Karpas-422 (cell line): ENCODE results near the gene CHST8. TPM values are rescaled to one million over a fixed set of nuclear protein-coding genes. Genes with fewer than 3 reads are reported as not detected.

ENCODE experiments used
- DNase-seq: peaks from one replicate; pipeline ENCODE4 v3.0.0-alpha.2; 2015
- H2AFZ ChIP-seq: fragments of 200-600 bp; sonication (generic); 2 replicates; pipeline ENCODE4 v1.6.1; 2014; ENCODE audit warnings: antibody characterized with exemption, low read length, mixed read lengths
- H3K27ac ChIP-seq: fragments of 200-600 bp; sonication (generic); 2 replicates; pipeline ENCODE4 v1.5.1; 2014; ENCODE audit warnings: mild to moderate bottlenecking, low read length, moderate library complexity
- H3K27me3 ChIP-seq: fragments of 200-600 bp; sonication (generic); 2 replicates; pipeline ENCODE4 v1.6.1; 2014; ENCODE audit warnings: low read length, mixed read lengths
- H3K36me3 ChIP-seq: fragments of 200-600 bp; sonication (generic); 2 replicates; pipeline ENCODE4 v1.6.1; 2014; ENCODE audit warnings: low read length, mixed read lengths; ENCODE audit not compliant: insufficient read depth
- H3K4me1 ChIP-seq: fragments of 200-600 bp; sonication (generic); 2 replicates; pipeline ENCODE4 v1.6.1; 2014; ENCODE audit warnings: mild to moderate bottlenecking, low read length, mixed read lengths
- H3K4me2 ChIP-seq: fragments of 200-600 bp; sonication (generic); 2 replicates; pipeline ENCODE4 v1.6.1; 2014; ENCODE audit warnings: low read length, low read depth, mild to moderate bottlenecking; ENCODE audit not compliant: poor library complexity, severe bottlenecking
- H3K4me3 ChIP-seq: fragments of 200-600 bp; sonication (generic); 2 replicates; pipeline ENCODE4 v1.5.1; 2014; ENCODE audit warnings: mild to moderate bottlenecking, antibody characterized with exemption, low read length, mixed read lengths
- H3K79me2 ChIP-seq: fragments of 200-600 bp; sonication (generic); 2 replicates; pipeline ENCODE4 v1.6.1; 2014; ENCODE audit warnings: mild to moderate bottlenecking, low read length, mixed read lengths
- H3K9ac ChIP-seq: fragments of 200-600 bp; sonication (generic); 2 replicates; pipeline ENCODE4 v1.6.0; 2014; ENCODE audit warnings: low read length
- H3K9me2 ChIP-seq: fragments of 200-600 bp; sonication (generic), shearing (Covaris generic); replicated peaks from 2 replicates; pipeline ENCODE4 v1.6.0; 2014; ENCODE audit warnings: mild to moderate bottlenecking, low read length, moderate library complexity; ENCODE audit not compliant: insufficient read depth
- H3K9me3 ChIP-seq: fragments of 300-700, 200-600 bp; sonication (generic); 2 replicates; pipeline ENCODE4 v1.6.1; 2014; ENCODE audit warnings: low read length, mixed read lengths
- H4K20me1 ChIP-seq: fragments of 200-600 bp; sonication (generic); 2 replicates; pipeline ENCODE4 v1.6.1; 2014; ENCODE audit warnings: mild to moderate bottlenecking, antibody characterized with exemption, low read length, low read depth; ENCODE audit not compliant: insufficient read depth
- total RNA-seq: library from RNA; depleted of rRNA; stranded (reverse); fragments of >200 nt; shearing (Covaris generic); gene quantifications from 2 replicates; pipeline ENCODE4 v1.2.3, GENCODE V29; 2014; ENCODE audit warnings: low replicate concordance

The CHST8 gene
- total RNA-seq, 1 experiment from 2014 or later = not detected

GRCh38 chr19:33675501-33676124 lies 53.9 kb downstream of the CHST8 start:
- H3K9me2 ChIP-seq = no peaks in the 10 kb centered on the region
- no peaks in the 10 kb centered on the region for H3K36me3 ChIP-seq
- no peaks in the 10 kb centered on the region for H4K20me1 ChIP-seq
- no peak overlapping the region for H3K9ac ChIP-seq
- no peaks in the 10 kb centered on the region for H3K27me3 ChIP-seq
- H2AFZ ChIP-seq = no peak overlapping the region
- H3K4me1 ChIP-seq = no peaks in the 10 kb centered on the region
- no peak overlapping the region for H3K4me3 ChIP-seq
- no peaks in the 10 kb centered on the region for H3K79me2 ChIP-seq
- H3K27ac ChIP-seq = no peak overlapping the region
- no peak for DNase-seq
- H3K9me3 ChIP-seq = no peaks in the 10 kb centered on the region
- no peak overlapping the region for H3K4me2 ChIP-seq

GRCh38 chr19:33676999-33677665 lies 55.4 kb downstream of the CHST8 start:
- Histone ChIP-seq H3K79me2 (no peaks in the 10 kb centered on the region), H3K9ac (no peak overlapping the region), H3K27ac (no peak overlapping the region), H3K27me3 (no peaks in the 10 kb centered on the region), H2AFZ (no peak overlapping the region), H4K20me1 (no peaks in the 10 kb centered on the region), H3K9me2 (no peaks in the 10 kb centered on the region), H3K4me3 (no peak overlapping the region), H3K4me1 (no peaks in the 10 kb centered on the region), H3K36me3 (no peaks in the 10 kb centered on the region), H3K9me3 (no peaks in the 10 kb centered on the region), H3K4me2 (no peak overlapping the region)
- no peak for DNase-seq

GRCh38 chr19:33677745-33678426 lies 56.1 kb downstream of the CHST8 start:
- no peaks in the 10 kb centered on the region for H3K9me2 ChIP-seq
- no peak overlapping the region for H3K27ac ChIP-seq
- no peaks in the 10 kb centered on the region for H4K20me1 ChIP-seq
- no peaks in the 10 kb centered on the region for H3K27me3 ChIP-seq
- no peak overlapping the region for H3K4me3 ChIP-seq
- no peak for DNase-seq
- H3K4me1 ChIP-seq = no peaks in the 10 kb centered on the region
- no peak overlapping the region for H2AFZ ChIP-seq
- H3K36me3 ChIP-seq = no peaks in the 10 kb centered on the region
- H3K79me2 ChIP-seq = no peaks in the 10 kb centered on the region
- H3K4me2 ChIP-seq = no peak overlapping the region
- H3K9me3 ChIP-seq = no peaks in the 10 kb centered on the region
- no peak overlapping the region for H3K9ac ChIP-seq

DNA sequence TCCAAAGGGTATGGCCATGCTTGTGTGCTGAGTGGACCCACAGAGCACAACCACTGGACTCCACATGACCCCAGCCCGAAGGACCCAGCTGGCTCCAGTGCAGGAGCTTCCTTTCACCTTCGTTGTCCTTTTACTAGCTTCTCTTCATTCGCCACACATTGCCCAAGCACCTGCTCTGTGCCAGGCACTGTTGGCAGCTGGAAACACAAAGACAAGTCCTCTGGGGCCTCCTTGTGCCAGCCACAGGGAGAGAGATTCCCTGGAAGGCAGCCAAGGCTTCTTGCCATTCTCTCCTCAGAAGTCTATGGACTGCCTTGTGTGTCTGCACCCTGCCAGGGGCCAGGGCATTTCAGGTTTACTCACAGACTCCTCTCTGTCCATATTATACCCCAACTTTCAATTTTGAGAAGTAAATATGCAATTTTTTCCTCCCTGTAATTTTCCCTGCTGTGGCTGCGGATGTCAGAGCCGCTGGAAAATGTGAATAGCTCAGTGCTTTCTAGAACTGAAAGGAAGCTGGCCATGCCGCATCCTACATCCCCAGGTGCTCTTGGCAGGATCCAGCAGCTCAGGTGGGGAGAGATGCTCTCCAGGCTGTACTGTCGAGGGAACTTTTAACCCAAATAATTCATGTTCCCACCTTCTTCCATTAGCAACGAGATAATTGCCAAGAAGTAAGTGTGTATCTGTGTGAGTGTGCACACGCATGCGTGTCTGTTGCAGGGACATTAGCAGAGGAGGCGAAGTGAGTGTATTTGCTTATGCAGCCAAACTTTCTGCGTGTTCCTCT lies 57.2 kb downstream of the CHST8 start:
- no peaks in the 10 kb centered on the region for H3K36me3 ChIP-seq
- no peak overlapping the region for H3K27ac ChIP-seq
- H3K9me2 ChIP-seq = no peaks in the 10 kb centered on the region
- H3K4me3 ChIP-seq = no peak overlapping the region
- H3K4me2 ChIP-seq = no peak overlapping the region
- no peaks in the 10 kb centered on the region for H3K79me2 ChIP-seq
- no peaks in the 10 kb centered on the region for H4K20me1 ChIP-seq
- no peak for DNase-seq
- H3K4me1 ChIP-seq = no peaks in the 10 kb centered on the region
- H3K27me3 ChIP-seq = no peaks in the 10 kb centered on the region
- no peak overlapping the region for H2AFZ ChIP-seq
- H3K9ac ChIP-seq = no peak overlapping the region
- H3K9me3 ChIP-seq = no peaks in the 10 kb centered on the region

DNA sequence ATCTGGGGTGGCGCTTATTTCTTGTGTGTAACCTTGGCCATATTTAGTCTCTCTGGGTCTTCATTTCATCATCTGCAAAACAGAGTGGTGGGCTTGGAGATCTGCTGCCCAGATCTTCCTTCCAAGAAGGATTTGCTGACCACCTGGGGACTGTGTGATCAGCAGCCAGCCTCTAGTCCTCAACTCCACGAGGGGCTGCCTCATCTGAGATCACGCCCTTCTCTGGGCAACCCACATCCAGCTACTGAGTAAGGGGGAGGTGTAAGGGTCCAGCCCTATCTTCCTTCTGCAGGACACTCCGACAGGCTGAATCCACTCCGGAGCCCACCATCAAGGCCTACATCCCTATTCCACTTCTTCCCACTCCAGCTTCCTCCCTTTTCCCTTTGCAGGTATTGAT lies 57.9 kb downstream of the CHST8 start:
- no peak for DNase-seq
- H3K4me2 ChIP-seq = no peak overlapping the region
- H4K20me1 ChIP-seq = no peaks in the 10 kb centered on the region
- no peaks in the 10 kb centered on the region for H3K79me2 ChIP-seq
- no peaks in the 10 kb centered on the region for H3K9me3 ChIP-seq
- no peak overlapping the region for H3K9ac ChIP-seq
- no peaks in the 10 kb centered on the region for H3K27me3 ChIP-seq
- H3K27ac ChIP-seq = no peak overlapping the region
- no peak overlapping the region for H3K4me3 ChIP-seq
- H3K9me2 ChIP-seq = no peaks in the 10 kb centered on the region
- no peaks in the 10 kb centered on the region for H3K36me3 ChIP-seq
- H3K4me1 ChIP-seq = no peaks in the 10 kb centered on the region
- H2AFZ ChIP-seq = no peak overlapping the region

GRCh38 chr19:33681081-33681680 lies 59.4 kb downstream of the CHST8 start:
- H4K20me1 ChIP-seq = no peaks in the 10 kb centered on the region
- H3K4me3 ChIP-seq = no peak overlapping the region
- no peaks in the 10 kb centered on the region for H3K36me3 ChIP-seq
- H3K4me2 ChIP-seq = no peak overlapping the region
- H3K27me3 ChIP-seq = no peaks in the 10 kb centered on the region
- no peaks in the 10 kb centered on the region for H3K79me2 ChIP-seq
- no peaks in the 10 kb centered on the region for H3K4me1 ChIP-seq
- H3K9me2 ChIP-seq = no peaks in the 10 kb centered on the region
- H3K9me3 ChIP-seq = no peaks in the 10 kb centered on the region
- no peak overlapping the region for H2AFZ ChIP-seq
- H3K9ac ChIP-seq = no peak overlapping the region
- DNase-seq = no peak
- H3K27ac ChIP-seq = no peak overlapping the region

- Histone ChIP-seq H3K79me2 (no peaks in the 10 kb centered on the region), H3K4me2 (no peak overlapping the region), H3K9me3 (no peaks in the 10 kb centered on the region), H3K27me3 (no peaks in the 10 kb centered on the region), H2AFZ (no peak overlapping the region), H3K9ac (no peak overlapping the region), H3K27ac (no peak overlapping the region), H4K20me1 (no peaks in the 10 kb centered on the region), H3K4me3 (no peak overlapping the region), H3K9me2 (no peaks in the 10 kb centered on the region), H3K4me1 (no peaks in the 10 kb centered on the region), H3K36me3 (no peaks in the 10 kb centered on the region)
- DNase-seq = no peak
Observed at GRCh38 chr19:33683881-33684537, 62.3 kb downstream of the CHST8 start.
